MG63 (cell line): ENCODE data around the gene PRKCD. TPM values are rescaled to one million over a fixed set of nuclear protein-coding genes. Genes with fewer than 3 reads are reported as not detected.

ENCODE experiments used
- DNase-seq: peaks from one replicate; pipeline ENCODE4 v3.0.0-alpha.2; 2020
- H3K27me3 ChIP-seq: fragments of 250-450 bp; sonication (Bioruptor Pico); 2 replicates; pipeline ENCODE4 v1.5.1; 2020; ENCODE audit warnings: mild to moderate bottlenecking, moderate library complexity
- H3K36me3 ChIP-seq: fragments of 250-450 bp; sonication (Bioruptor Pico); 2 replicates; pipeline ENCODE4 v1.5.1; 2020; ENCODE audit warnings: mild to moderate bottlenecking, moderate library complexity
- H3K4me3 ChIP-seq: fragments of 250-450 bp; sonication (Bioruptor Pico); 2 replicates; pipeline ENCODE4 v1.5.1; 2020; ENCODE audit warnings: mild to moderate bottlenecking, moderate library complexity
- H3K9me3 ChIP-seq: fragments of 250-450 bp; sonication (Bioruptor Pico); 2 replicates; pipeline ENCODE4 v1.5.1; 2020; ENCODE audit warnings: mild to moderate bottlenecking, moderate library complexity
- total RNA-seq: library from RNA; depleted of rRNA; stranded (reverse); fragments of >200 nt; shearing (Covaris generic); gene quantifications from 2 replicates; pipeline ENCODE4 v1.2.3, GENCODE V29; 2014; ENCODE audit warnings: low replicate concordance

PRKCD gene
- total RNA-seq, 1 experiment from 2014 or later, result 6.8 TPM

DNA sequence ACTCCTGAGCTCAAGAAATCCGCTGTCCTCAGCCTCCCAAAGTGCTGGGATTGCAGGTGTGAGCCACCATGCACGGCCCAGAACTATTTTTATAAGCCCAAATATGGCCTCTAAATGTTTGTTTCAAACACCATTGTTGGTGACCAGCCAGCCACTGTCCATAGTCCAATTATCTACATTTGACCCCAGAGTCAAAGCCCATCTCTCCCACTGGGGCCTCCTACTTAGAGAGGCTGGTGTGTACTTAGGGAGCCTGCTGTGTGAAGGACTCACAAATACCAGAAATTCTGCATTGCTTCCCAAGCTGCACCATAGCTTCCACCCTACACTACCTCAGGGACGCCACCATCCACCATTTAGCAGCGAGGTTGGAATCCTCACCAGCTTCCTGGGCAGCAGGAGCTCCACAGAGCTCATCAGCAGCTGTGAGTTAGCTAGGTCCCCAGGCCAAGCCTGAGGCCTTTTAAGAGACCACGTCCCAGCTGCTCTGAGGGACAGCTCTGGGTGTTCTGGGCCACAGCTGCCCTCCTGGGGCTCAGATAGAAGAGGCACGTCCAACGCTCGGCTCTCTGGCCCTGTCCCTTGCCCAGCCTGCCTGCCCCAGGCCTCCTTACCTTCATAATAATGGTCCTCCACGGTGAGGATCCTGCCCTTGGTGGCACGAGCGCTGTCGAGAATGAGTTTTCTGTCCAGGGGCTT, 65.3 kb downstream of the PRKCD start:
- Histone ChIP-seq H3K36me3 (peaks cover 47% of the 10 kb centered on the region), H3K27me3 (no peaks in the 10 kb centered on the region), H3K9me3 (no peaks in the 10 kb centered on the region), H3K4me3 (no peak overlapping the region)
- DNase-seq, result no peak

- H3K36me3 ChIP-seq, result peaks cover 49% of the 10 kb centered on the region
- no peak for DNase-seq
- no peaks in the 10 kb centered on the region for H3K9me3 ChIP-seq
- no peak overlapping the region for H3K4me3 ChIP-seq
- no peaks in the 10 kb centered on the region for H3K27me3 ChIP-seq
Measured at GRCh38 chr3:53226841-53227407, 65.9 kb downstream of the PRKCD start.

GRCh38 chr3:53227993-53228885, 67.2 kb downstream of the PRKCD start:
- no peaks in the 10 kb centered on the region for H3K9me3 ChIP-seq
- peaks cover 60% of the 10 kb centered on the region for H3K36me3 ChIP-seq
- DNase-seq, result no peak
- no peaks in the 10 kb centered on the region for H3K27me3 ChIP-seq
- no peak overlapping the region for H3K4me3 ChIP-seq

DNA sequence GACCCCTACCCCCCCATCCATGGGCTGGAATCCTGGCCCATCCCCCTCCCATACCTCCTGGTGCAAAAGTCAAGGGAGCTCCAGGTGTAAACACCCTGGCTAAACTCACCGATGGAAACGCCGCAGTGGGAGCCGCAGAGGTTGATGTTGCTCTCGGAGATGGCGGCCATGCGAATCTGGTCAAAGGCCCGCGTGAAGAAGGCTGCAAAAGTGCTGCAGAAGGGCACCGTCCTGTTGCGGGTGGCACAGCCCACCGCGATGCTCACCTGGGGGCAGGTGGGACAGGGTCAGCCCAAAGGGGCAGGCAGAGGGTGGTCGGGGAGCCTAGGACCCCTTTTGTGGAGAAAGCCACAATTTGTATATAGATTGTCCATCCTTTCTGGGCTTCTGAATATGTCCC, 68.2 kb downstream of the PRKCD start:
- no peaks in the 10 kb centered on the region for H3K9me3 ChIP-seq
- H3K4me3 ChIP-seq, result no peak overlapping the region
- peaks cover 64% of the 10 kb centered on the region for H3K36me3 ChIP-seq

DNA sequence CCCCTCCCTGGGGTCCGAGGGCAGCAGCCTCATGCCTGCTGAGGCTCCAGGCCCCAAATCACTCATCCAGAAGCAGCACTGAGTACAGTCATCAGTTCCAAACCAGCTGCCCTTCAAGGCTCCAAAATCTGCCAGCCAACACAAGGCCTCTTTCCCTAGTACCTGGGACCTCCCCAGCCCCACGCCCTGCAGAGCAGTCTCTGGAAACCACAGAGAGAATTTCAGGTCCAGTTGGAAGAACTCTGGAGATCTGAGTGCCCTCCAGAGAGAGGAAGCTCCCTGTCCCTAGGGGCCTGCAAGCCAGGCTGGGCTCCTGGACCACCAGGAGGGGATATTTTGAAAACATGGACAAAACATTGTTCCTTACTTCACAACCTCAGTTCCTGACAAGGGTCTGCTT, 68.6 kb downstream of the PRKCD start:
- DNase-seq, result no peak
- no peaks in the 10 kb centered on the region for H3K9me3 ChIP-seq
- peaks cover 68% of the 10 kb centered on the region for H3K36me3 ChIP-seq
- H3K27me3 ChIP-seq, result no peaks in the 10 kb centered on the region
- no peak overlapping the region for H3K4me3 ChIP-seq

More for the DNA sequence above, 68.2 kb downstream of the PRKCD start:
- no peaks in the 10 kb centered on the region for H3K27me3 ChIP-seq
- DNase-seq, result no peak

DNA sequence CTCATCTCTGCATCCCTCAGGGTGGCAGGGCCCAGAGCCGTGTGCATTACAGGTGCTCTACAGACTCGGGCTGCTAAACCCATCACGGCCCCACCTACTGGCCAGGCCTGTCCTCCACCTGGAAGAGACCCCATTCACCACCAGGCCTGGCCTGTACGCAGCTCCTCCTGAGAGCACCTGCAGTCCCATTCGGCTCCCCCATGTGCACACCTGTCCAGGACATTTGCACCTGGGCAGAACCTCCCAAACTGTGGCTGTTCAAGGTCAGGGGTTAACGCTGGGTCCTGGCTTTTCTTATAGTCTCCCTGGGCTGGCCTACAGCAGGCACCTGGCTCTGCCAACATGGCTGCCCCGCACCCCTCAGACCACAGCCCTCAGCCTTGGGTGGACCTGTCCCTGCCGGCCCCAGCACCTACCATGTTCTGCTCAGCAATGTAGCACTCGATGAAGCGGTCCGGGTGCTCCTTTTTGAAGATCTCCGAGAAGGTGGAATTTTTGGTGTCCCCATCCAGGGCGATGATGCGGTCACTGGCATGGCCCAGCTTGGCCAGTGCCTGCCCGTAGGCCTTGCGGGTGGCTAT, 69.1 kb downstream of the PRKCD start:
- H3K4me3 ChIP-seq, result no peak overlapping the region
- no peak for DNase-seq
- no peaks in the 10 kb centered on the region for H3K27me3 ChIP-seq
- H3K9me3 ChIP-seq, result no peaks in the 10 kb centered on the region
- H3K36me3 ChIP-seq, result peaks cover 68% of the 10 kb centered on the region

DNA sequence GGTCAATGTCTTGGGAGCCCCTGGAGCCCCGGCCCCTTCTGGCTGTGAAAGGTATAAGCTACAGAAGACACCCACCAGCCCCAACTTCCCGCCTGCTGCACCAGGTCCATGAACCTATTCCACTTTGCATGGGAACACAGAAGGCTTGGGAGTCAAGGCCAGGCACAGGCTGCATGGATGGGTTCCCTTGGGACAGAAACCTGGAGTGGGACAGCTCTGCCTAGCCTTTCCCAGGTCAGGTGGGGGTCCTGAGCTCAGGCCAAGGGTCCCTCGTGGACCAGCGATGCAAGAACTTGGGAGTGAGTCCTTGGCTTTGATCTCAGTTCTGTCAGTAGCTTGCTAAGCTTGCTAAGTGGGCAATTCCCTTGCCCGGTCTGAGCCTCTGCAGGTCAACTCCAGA, 69.8 kb downstream of the PRKCD start:
- H3K27me3 ChIP-seq, result no peaks in the 10 kb centered on the region
- H3K9me3 ChIP-seq, result no peaks in the 10 kb centered on the region
- DNase-seq, result no peak
- peaks cover 73% of the 10 kb centered on the region for H3K36me3 ChIP-seq
- H3K4me3 ChIP-seq, result no peak overlapping the region

DNA sequence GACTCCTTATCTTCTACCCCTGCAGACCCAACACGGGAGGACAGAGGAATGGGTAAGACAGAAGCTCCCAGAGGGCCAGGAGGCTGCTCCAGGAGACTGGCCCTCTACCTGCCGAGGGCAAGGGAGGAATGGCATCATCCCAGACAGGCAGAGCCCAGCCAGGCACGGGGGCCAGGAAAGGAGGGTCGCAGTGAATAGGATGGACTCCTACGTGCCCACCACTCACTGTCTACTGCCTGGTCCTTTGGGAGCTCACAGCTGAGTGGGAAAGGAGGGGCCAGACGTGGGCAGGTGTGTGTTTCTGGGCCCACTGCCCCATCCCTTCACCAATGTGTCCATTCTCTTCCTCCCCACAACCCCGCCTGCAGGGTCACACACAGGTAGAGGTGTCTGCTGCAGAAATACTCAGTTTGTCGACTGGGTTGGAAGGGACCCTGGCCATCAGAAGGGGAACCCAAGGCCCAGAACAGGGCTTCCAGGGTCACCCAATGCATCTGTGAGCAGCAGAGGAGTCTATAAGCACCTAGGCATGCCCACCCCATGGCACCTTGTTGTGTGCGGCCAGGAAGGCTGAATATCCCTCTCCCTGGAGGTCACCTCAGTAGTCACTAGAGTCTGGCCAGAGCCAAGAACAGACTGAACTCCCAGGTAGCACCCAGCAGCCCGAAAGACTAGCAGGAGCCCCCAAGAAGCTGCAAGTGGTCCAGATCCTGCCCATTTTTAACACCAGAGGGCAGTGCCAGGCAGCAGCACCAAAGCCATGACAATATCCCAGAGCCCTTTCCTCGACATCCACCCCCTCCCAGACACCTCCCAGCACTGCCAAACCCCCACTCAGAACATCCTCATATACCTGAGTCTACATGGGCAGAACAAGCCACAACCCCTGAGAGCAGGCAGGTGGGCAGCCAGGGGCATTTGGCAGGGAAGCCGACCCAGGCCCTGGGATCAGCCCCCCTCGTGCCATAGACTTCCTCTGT, 70.8 kb downstream of the PRKCD start:
- Histone ChIP-seq H3K4me3 (no peak overlapping the region), H3K9me3 (no peaks in the 10 kb centered on the region), H3K27me3 (no peaks in the 10 kb centered on the region), H3K36me3 (peaks cover 71% of the 10 kb centered on the region)
- DNase-seq, result no peak

- H3K4me3 ChIP-seq, result no peak overlapping the region
- DNase-seq, result no peak
- H3K27me3 ChIP-seq, result no peaks in the 10 kb centered on the region
- H3K9me3 ChIP-seq, result no peaks in the 10 kb centered on the region
- H3K36me3 ChIP-seq, result peaks cover 73% of the 10 kb centered on the region
Measured at GRCh38 chr3:53232641-53233377, 71.8 kb downstream of the PRKCD start.

- Histone ChIP-seq H3K27me3 (no peaks in the 10 kb centered on the region), H3K4me3 (no peak overlapping the region), H3K9me3 (no peaks in the 10 kb centered on the region), H3K36me3 (peaks cover 74% of the 10 kb centered on the region)
- DNase-seq, result no peak
Measured at GRCh38 chr3:53234130-53234840, 73.3 kb downstream of the PRKCD start.

DNA sequence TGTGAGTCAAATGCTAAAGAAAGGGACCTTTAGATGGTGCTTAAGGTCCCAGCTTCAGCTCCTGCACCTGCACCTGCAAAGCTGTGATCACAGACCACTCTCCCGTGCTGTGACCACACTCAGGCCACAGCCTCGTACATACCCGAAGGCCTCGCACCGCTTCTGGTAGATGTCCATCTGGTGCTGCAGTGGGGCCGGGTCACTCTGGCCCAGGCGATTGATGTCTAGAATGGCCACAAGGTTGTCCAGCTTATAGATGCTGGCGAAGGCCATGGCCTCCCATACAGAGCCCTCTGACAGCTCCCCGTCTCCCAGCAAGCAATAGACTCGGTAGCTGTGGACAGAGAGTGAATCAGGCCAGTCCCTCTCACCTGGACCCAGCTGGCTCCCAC, 73.8 kb downstream of the PRKCD start:
- no peaks in the 10 kb centered on the region for H3K27me3 ChIP-seq
- H3K4me3 ChIP-seq, result no peak overlapping the region
- peaks cover 76% of the 10 kb centered on the region for H3K36me3 ChIP-seq
- no peaks in the 10 kb centered on the region for H3K9me3 ChIP-seq
- DNase-seq, result no peak

- Histone ChIP-seq H3K27me3 (no peaks in the 10 kb centered on the region), H3K36me3 (peaks cover 76% of the 10 kb centered on the region), H3K4me3 (no peak overlapping the region), H3K9me3 (no peaks in the 10 kb centered on the region)
- no peak for DNase-seq
Measured at GRCh38 chr3:53235545-53235944, 74.5 kb downstream of the PRKCD start.

DNA sequence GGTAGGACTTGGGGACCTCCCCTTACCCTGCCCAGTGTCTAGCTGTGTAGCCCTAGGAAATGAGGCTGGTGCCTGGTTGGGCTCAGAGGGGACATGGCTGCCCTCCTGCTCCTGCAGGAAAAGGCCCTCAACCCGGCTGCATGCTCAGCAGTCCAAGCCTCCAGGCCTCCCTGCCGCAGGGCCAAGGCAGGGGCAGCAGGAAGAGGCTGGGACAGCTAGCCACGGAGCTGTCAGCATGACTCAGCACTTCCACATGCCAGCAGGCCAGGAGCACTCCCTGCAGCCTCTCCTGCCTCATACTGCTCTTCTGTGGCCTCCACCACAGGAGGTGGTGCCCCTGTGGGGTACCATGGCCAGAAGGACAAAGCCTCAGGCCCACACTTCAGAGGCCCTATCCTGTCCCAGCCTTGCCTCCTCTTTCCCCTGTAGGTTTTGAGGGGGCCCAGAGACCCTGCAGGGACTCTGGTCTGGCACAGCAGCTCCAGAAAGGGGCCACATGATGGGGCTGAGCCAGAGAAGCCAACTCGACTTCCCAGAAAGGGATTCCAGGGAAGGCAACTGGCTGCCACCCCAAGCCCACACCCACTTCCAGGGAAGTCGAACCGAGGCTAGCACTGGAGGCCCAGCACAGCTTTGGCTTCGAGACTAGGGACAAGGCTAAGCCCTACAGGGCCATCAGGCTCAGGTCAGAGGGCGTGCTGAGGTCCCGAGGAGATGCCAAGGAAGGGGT, 75.3 kb downstream of the PRKCD start:
- H3K4me3 ChIP-seq, result no peak overlapping the region
- no peaks in the 10 kb centered on the region for H3K9me3 ChIP-seq
- DNase-seq, result peak; percentile 90
- H3K36me3 ChIP-seq, result peaks cover 78% of the 10 kb centered on the region
- H3K27me3 ChIP-seq, result no peaks in the 10 kb centered on the region

DNA sequence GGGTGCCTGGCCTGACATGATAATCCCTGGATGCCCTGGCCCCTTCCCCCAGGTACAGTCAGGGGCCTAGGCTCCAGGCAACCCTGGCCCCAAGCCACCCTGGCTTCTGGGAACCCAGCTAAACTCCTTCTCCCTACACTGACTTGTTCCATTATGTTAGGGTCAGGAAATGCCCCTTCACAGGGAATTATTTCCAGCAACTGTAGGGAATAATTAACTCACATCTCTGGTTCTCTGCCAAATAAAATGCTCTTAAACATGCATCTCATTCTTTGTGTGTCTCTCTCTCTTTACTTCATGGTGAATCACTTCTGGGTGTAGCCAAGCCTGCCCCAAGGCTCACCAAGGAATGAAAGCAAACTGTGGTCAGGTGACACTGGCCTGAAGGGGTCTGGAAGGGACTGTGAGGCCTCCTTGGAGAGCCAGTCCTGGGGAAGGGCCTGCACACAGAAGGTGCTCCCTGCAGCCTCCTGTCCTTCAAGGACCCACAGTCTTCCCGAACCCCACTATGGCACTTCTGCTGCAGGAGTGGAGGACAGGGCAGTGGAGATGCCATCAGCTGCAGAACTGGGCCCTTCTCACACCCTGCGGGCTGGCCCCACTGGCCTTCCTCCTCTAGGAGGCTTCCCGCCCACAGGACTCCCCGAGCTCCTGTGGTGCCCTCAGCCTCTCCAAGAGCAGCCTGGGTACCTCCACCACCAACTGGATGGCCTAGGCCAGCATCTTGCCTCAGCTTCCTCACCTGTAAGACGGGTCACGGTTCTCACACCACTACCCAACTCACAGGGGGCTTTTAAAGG, 77.2 kb downstream of the PRKCD start:
- Histone ChIP-seq H3K27me3 (no peaks in the 10 kb centered on the region), H3K36me3 (peaks cover 72% of the 10 kb centered on the region), H3K4me3 (no peak overlapping the region), H3K9me3 (no peaks in the 10 kb centered on the region)
- DNase-seq, result peak; percentile 82
